ENCODE data around the gene IDNK.

Gene IDNK

GRCh38 chr9:83646500-83647239 lies 23.7 kb downstream of the IDNK start:
- H3K9me3 ChIP-seq (ENCODE audit: control extremely low read depth in 1 of 5, control insufficient read depth in 4 of 5, insufficient read depth in 2 of 5, low read depth in 1 of 5, low read length in 4 of 5): no peaks in the 10 kb centered on the region
- H3K4me3 ChIP-seq (ENCODE audit: control insufficient read depth in 1 of 7, extremely low read depth in 1 of 7, insufficient read depth in 4 of 7, low read depth in 2 of 7, low read length in 6 of 7): no peak overlapping the region
- no peak overlapping the region for H3K27ac ChIP-seq (ENCODE audit: insufficient read depth in 1 of 2, low read depth in 1 of 2, low read length in 2 of 2, poor library complexity in 1 of 2, severe bottlenecking in 2 of 2)
- 99% methylated on average over 6 of the region's 8 CpGs for WGBS (ENCODE audit: insufficient coverage)
- POLR2A ChIA-PET: no interaction called here
- peaks cover 0 to 2% (median 0%) of the 10 kb centered on the region in 4 experiments for H3K4me1 ChIP-seq (ENCODE audit: control extremely low read depth in 1 of 4, control insufficient read depth in 4 of 4, insufficient read depth in 4 of 4, low read length in 3 of 4)
- peaks cover 5 to 16% (median 16%) of the 10 kb centered on the region in 4 experiments for H3K36me3 ChIP-seq (ENCODE audit: control insufficient read depth in 4 of 4, insufficient read depth in 4 of 4, low read length in 3 of 4)
- no peak for DNase-seq
- CTCF ChIA-PET: interaction anchor here (1.0 to 9.3 kb wide), 5 partner anchors 8 to 276 kb away, joined by 3 to 121 read pairs (median 52); partner anchors contain the start of gene IDNK
- H3K27me3 ChIP-seq (replicated peaks in 2 of 5; ENCODE audit: control insufficient read depth in 4 of 5, insufficient read depth in 5 of 5, low read length in 4 of 5): no peaks in the 10 kb centered on the region

GRCh38 chr9:83649080-83649479 lies 26.1 kb downstream of the IDNK start:
- H3K36me3 ChIP-seq (ENCODE audit: control insufficient read depth in 4 of 4, insufficient read depth in 4 of 4, low read length in 3 of 4): peaks cover 16 to 33% (median 23%) of the 10 kb centered on the region in 4 experiments
- H3K9me3 ChIP-seq (ENCODE audit: control extremely low read depth in 1 of 5, control insufficient read depth in 4 of 5, insufficient read depth in 2 of 5, low read depth in 1 of 5, low read length in 4 of 5): peaks cover 0 to 2% (median 0%) of the 10 kb centered on the region in 5 experiments
- H3K4me3 ChIP-seq (ENCODE audit: control insufficient read depth in 1 of 7, extremely low read depth in 1 of 7, insufficient read depth in 4 of 7, low read depth in 2 of 7, low read length in 6 of 7): no peak overlapping the region
- no peak overlapping the region for H3K27ac ChIP-seq (ENCODE audit: insufficient read depth in 1 of 2, low read depth in 1 of 2, low read length in 2 of 2, poor library complexity in 1 of 2, severe bottlenecking in 2 of 2)
- ChIA-PET CTCF (interaction anchor here (0.8 to 9.3 kb wide), 13 partner anchors 10 to 316 kb away, joined by 3 to 121 read pairs (median 4); partner anchors contain the start of genes IDNK and UBQLN1), POLR2A (interaction anchor here (0.6 kb wide), 1 partner anchor 83 kb away, joined by 3 read pairs; no protein-coding TSS in a partner anchor)
- DNase-seq: peak; percentile 56 to 80 (median 74)
- WGBS (ENCODE audit: insufficient coverage): 29% methylated on average over 4 of the region's 8 CpGs
- no peaks in the 10 kb centered on the region for H3K27me3 ChIP-seq (replicated peaks in 2 of 5; ENCODE audit: control insufficient read depth in 4 of 5, insufficient read depth in 5 of 5, low read length in 4 of 5)
- H3K4me1 ChIP-seq (ENCODE audit: control extremely low read depth in 1 of 4, control insufficient read depth in 4 of 4, insufficient read depth in 4 of 4, low read length in 3 of 4): peaks cover 0 to 5% (median 0%) of the 10 kb centered on the region in 4 experiments

- no peak overlapping the region for H3K27ac ChIP-seq (ENCODE audit: insufficient read depth in 1 of 2, low read depth in 1 of 2, low read length in 2 of 2, poor library complexity in 1 of 2, severe bottlenecking in 2 of 2)
- H3K27me3 ChIP-seq (replicated peaks in 2 of 5; ENCODE audit: control insufficient read depth in 4 of 5, insufficient read depth in 5 of 5, low read length in 4 of 5): no peaks in the 10 kb centered on the region
- H3K4me1 ChIP-seq (ENCODE audit: control extremely low read depth in 1 of 4, control insufficient read depth in 4 of 4, insufficient read depth in 4 of 4, low read length in 3 of 4): peaks cover 0 to 5% (median 0%) of the 10 kb centered on the region in 4 experiments
- ChIA-PET POLR2A (interaction anchor here (1.4 kb wide), 1 partner anchor 26 kb away, joined by 5 read pairs; the partner anchor contains the start of gene IDNK), CTCF (interaction anchor here (0.7 to 9.3 kb wide), 18 partner anchors 9 to 317 kb away, joined by 3 to 121 read pairs (median 4); partner anchors contain the start of genes IDNK and UBQLN1)
- H3K9me3 ChIP-seq (ENCODE audit: control extremely low read depth in 1 of 5, control insufficient read depth in 4 of 5, insufficient read depth in 2 of 5, low read depth in 1 of 5, low read length in 4 of 5): peaks cover 0 to 2% (median 0%) of the 10 kb centered on the region in 5 experiments
- WGBS (ENCODE audit: insufficient coverage): 93% methylated on average over 4 of the region's 4 CpGs
- DNase-seq: no peak
- peaks cover 16 to 36% (median 27%) of the 10 kb centered on the region in 4 experiments for H3K36me3 ChIP-seq (ENCODE audit: control insufficient read depth in 4 of 4, insufficient read depth in 4 of 4, low read length in 3 of 4)
- H3K4me3 ChIP-seq (ENCODE audit: control insufficient read depth in 1 of 7, extremely low read depth in 1 of 7, insufficient read depth in 4 of 7, low read depth in 2 of 7, low read length in 6 of 7): no peak overlapping the region
Measured at GRCh38 chr9:83649515-83649914, 26.6 kb downstream of the IDNK start.

DNA sequence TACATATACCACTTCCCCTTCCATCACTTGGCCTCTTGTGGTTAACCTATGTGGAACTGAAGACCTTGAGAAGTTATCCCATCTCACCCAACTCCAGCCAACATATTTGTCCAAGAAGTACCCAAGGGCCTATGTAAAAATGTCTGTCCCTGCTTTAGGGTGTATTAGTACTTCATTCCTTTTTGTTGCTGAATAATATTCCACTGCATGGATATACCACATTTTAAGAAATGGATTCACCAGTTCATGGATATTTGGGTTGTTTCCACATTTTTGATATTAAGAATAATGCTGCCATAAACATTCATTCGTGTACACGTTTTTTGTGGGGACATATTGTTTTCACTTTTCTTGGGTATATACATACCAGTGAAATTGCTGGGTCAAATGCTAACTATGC lies 28.6 kb downstream of the IDNK start:
- DNase-seq: no peak
- Histone ChIP-seq H3K4me3 (ENCODE audit: control insufficient read depth in 1 of 7, extremely low read depth in 1 of 7, insufficient read depth in 4 of 7, low read depth in 2 of 7, low read length in 6 of 7) (no peak overlapping the region), H3K36me3 (ENCODE audit: control insufficient read depth in 4 of 4, insufficient read depth in 4 of 4, low read length in 3 of 4) (peaks cover 15 to 48% (median 35%) of the 10 kb centered on the region in 4 experiments), H3K27me3 (replicated peaks in 2 of 5; ENCODE audit: control insufficient read depth in 4 of 5, insufficient read depth in 5 of 5, low read length in 4 of 5) (no peaks in the 10 kb centered on the region), H3K27ac (ENCODE audit: insufficient read depth in 1 of 2, low read depth in 1 of 2, low read length in 2 of 2, poor library complexity in 1 of 2, severe bottlenecking in 2 of 2) (no peak overlapping the region), H3K9me3 (ENCODE audit: control extremely low read depth in 1 of 5, control insufficient read depth in 4 of 5, insufficient read depth in 2 of 5, low read depth in 1 of 5, low read length in 4 of 5) (peaks cover 0 to 2% (median 0%) of the 10 kb centered on the region in 5 experiments), H3K4me1 (ENCODE audit: control extremely low read depth in 1 of 4, control insufficient read depth in 4 of 4, insufficient read depth in 4 of 4, low read length in 3 of 4) (peaks cover 0 to 7% (median 4%) of the 10 kb centered on the region in 4 experiments)
- no CpG with 5 or more reads among the region's 2 CpGs for WGBS (ENCODE audit: insufficient coverage)
- CTCF ChIA-PET: interaction anchor here (1.0 to 9.3 kb wide), 9 partner anchors 12 to 66 kb away, joined by 3 to 121 read pairs (median 4); partner anchors contain the start of genes IDNK and UBQLN1
- POLR2A ChIA-PET: no interaction called here

DNA sequence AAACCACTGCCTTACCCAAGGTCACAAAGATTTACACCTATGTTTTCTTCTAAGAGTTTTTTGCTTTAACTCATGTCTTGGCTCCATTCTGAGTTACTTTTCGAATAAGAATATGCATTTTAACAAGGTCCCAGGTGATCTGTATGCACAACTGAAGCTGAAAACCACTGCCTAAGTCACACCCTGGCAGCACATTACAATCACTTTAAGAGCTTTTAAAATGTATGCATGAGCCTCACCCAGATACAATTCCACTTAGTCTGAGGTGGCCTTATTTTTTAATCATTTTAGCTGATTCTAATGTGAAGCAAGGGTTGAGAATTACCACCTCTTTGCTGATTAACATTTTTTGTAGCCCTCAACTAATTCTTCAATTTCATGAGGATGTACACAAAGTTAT lies 29.5 kb downstream of the IDNK start:
- no peak overlapping the region for H3K4me3 ChIP-seq (ENCODE audit: control insufficient read depth in 1 of 7, extremely low read depth in 1 of 7, insufficient read depth in 4 of 7, low read depth in 2 of 7, low read length in 6 of 7)
- H3K36me3 ChIP-seq (ENCODE audit: control insufficient read depth in 4 of 4, insufficient read depth in 4 of 4, low read length in 3 of 4): peaks cover 19 to 57% (median 39%) of the 10 kb centered on the region in 4 experiments
- H3K27ac ChIP-seq (ENCODE audit: insufficient read depth in 1 of 2, low read depth in 1 of 2, low read length in 2 of 2, poor library complexity in 1 of 2, severe bottlenecking in 2 of 2): no peak overlapping the region
- peaks cover 0 to 2% (median 0%) of the 10 kb centered on the region in 5 experiments for H3K9me3 ChIP-seq (ENCODE audit: control extremely low read depth in 1 of 5, control insufficient read depth in 4 of 5, insufficient read depth in 2 of 5, low read depth in 1 of 5, low read length in 4 of 5)
- ChIA-PET CTCF (interaction anchor here (0.5 to 7.8 kb wide), 7 partner anchors 11 to 260 kb away, joined by 3 to 89 read pairs (median 5); no protein-coding TSS in a partner anchor), POLR2A (interaction anchor here (0.5 to 0.7 kb wide), 2 partner anchors 30 to 372 kb away, joined by 3 read pairs; partner anchors contain the start of gene IDNK)
- DNase-seq: no peak
- H3K4me1 ChIP-seq (ENCODE audit: control extremely low read depth in 1 of 4, control insufficient read depth in 4 of 4, insufficient read depth in 4 of 4, low read length in 3 of 4): peaks cover 0 to 7% (median 4%) of the 10 kb centered on the region in 4 experiments
- no CpG with 5 or more reads among the region's 1 CpG for WGBS (ENCODE audit: insufficient coverage)
- H3K27me3 ChIP-seq (replicated peaks in 2 of 5; ENCODE audit: control insufficient read depth in 4 of 5, insufficient read depth in 5 of 5, low read length in 4 of 5): no peaks in the 10 kb centered on the region

DNA sequence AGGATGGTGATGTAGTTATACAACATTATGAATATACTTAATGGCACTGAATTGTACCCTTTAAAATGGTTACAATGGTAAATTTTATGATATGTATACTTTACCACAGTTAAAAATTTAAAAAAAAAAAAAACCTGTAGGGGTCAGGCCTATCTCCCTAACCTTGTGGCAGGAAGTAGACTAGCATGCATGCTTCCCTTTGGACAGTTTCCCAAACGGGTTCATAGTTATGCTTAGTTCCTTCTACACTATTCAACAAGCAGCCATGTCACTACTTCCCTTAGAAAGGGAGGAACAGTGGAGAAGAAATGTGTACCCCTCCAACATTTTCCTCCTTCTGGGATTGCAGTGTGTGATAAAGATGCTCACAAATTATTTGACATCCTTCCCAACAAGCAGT lies 32.5 kb downstream of the IDNK start:
- H3K9me3 ChIP-seq (ENCODE audit: control extremely low read depth in 1 of 5, control insufficient read depth in 4 of 5, insufficient read depth in 2 of 5, low read depth in 1 of 5, low read length in 4 of 5): peaks cover 0 to 2% (median 0%) of the 10 kb centered on the region in 5 experiments
- H3K4me3 ChIP-seq (ENCODE audit: control insufficient read depth in 1 of 7, extremely low read depth in 1 of 7, insufficient read depth in 4 of 7, low read depth in 2 of 7, low read length in 6 of 7): no peak overlapping the region
- WGBS (ENCODE audit: insufficient coverage): no CpG with 5 or more reads among the region's 1 CpG
- H3K27me3 ChIP-seq (replicated peaks in 2 of 5; ENCODE audit: control insufficient read depth in 4 of 5, insufficient read depth in 5 of 5, low read length in 4 of 5): no peaks in the 10 kb centered on the region
- POLR2A ChIA-PET: no interaction called here
- no peak overlapping the region for H3K27ac ChIP-seq (ENCODE audit: insufficient read depth in 1 of 2, low read depth in 1 of 2, low read length in 2 of 2, poor library complexity in 1 of 2, severe bottlenecking in 2 of 2)
- peaks cover 0 to 7% (median 4%) of the 10 kb centered on the region in 4 experiments for H3K4me1 ChIP-seq (ENCODE audit: control extremely low read depth in 1 of 4, control insufficient read depth in 4 of 4, insufficient read depth in 4 of 4, low read length in 3 of 4)
- H3K36me3 ChIP-seq (ENCODE audit: control insufficient read depth in 4 of 4, insufficient read depth in 4 of 4, low read length in 3 of 4): peaks cover 19 to 78% (median 57%) of the 10 kb centered on the region in 4 experiments
- CTCF ChIA-PET: interaction anchor here (0.9 to 1.3 kb wide), 3 partner anchors 34 to 453 kb away, joined by 3 read pairs; no protein-coding TSS in a partner anchor
- DNase-seq: no peak
